Fibroblast of skin of right quadriceps (primary cell): ENCODE measurements around the gene XIST.
A peak's percentile ranks its signal among the peaks of the same experiment; 100 is the strongest.
"Not testable (repeated sequence)": the region's sequence is repeated elsewhere in the genome, so short reads cannot be mapped to it uniquely, and the experiment has no call there.

Experiments used
- DNase-seq: peaks from one replicate; pipeline ENCODE4 v3.0.0-alpha.2; 2013

The XIST gene

DNA sequence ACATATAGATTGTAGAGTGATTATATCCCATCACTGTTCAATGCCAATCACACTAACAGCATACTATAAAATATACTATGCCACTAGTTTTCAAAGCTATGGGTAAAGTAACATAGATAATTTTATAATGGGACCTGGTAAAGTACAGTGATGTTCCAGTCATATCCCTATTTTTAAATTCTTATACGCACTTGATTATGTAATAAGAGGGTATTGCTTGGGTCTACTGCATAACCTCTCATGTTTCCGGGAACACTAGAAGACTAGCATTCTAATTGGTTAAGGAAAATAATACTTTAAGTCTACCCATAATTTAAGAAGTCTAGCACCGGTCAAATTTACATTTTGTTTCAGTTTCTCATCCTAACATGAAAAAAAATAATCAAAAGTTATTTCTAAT is 14.4 kb downstream of the XIST start:
- no peak for DNase-seq

GRCh38 chrX:73836956-73837477 is 15.5 kb downstream of the XIST start:
- DNase-seq = no peak

GRCh38 chrX:73834219-73834618 is 18.3 kb downstream of the XIST start:
- DNase-seq = no peak

DNA sequence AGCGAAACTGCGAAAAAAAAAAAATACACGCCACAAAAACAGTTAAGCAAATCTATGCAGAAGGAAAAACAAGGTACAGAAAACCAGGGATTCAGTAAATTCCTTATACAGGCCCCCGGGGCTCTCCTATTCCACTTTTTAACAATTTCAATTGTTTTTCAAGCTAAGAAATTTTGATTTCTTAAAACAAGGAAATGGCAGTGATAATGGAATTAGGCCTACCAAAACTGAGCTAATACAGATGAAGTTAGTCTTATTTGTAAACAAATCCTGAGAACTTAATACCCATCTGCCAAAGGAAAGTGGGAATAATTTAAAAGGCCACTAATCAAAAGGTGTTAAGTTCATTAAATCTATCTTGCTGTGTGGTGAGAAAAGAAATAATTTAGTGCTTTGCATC is 20.2 kb downstream of the XIST start:
- no peak for DNase-seq

GRCh38 chrX:73831500-73831899 is 21.0 kb downstream of the XIST start:
- no peak for DNase-seq

DNA sequence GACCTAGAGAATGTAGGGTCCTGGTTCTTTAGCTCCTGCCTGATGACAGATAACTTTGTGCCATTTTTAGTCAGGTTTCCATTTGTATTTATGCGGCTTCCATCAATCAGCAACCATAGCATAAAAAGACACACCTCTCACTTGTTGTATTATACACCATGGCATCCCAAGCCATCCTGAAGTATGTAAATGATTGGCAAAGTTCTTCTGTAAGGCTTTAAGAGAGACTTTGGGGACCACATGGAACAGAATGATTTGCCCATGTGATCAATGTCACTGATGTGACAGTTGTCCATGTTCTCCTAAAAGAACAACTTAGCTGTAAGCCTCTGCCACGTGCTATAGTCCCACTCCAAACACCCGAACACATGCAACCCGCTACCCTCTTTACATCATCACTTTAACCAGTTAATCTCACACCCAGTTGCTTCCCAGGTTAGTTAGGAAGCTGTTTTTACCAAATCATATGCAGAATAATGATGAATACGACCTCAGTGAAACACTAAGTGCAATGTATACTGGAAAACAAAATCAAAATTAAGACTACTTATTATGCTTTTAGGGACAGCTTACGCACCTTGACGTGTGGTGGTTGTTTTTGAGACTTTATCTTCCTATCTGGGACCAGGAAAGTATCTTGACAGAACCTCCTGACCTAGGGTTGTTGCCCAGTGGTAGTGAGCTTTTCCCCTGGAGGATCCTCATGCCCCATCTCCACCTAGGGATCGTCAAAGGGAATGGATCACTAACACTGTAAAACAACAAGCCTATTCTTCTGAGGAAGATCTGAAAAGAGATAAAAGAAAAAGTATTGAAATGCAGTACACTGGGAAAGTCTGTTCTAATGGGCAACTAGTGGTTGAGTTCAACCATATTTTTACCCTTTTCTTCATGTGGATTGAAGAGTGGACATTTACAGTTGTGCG is 21.8 kb downstream of the XIST start:
- DNase-seq = no peak

DNA sequence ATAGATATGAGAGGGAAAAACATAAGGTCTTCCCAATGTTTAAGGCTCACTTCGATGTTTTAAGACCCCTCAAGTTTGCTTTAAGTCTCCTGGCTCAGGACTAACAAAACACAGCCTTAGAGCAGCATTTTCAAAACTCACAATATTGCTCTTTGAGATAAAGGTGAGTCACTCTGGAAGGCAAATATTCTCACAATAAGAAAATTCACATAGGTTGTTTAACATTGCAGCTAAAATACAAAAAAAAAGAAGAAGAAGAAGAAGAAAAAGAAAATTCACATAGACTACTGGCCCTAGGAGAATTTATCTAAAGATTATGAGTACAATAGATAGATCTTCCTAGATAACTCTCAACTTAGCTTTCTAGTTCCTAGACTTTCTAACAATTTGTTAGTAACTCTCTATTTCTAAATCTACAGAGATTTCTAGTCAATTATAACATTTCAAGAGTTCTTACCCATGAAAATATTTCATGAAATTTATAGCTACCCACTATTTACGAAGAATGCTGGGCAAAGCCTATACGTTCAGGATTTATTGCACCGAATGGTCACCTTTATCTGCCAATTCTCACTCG is 22.5 kb downstream of the XIST start:
- no peak for DNase-seq

DNA sequence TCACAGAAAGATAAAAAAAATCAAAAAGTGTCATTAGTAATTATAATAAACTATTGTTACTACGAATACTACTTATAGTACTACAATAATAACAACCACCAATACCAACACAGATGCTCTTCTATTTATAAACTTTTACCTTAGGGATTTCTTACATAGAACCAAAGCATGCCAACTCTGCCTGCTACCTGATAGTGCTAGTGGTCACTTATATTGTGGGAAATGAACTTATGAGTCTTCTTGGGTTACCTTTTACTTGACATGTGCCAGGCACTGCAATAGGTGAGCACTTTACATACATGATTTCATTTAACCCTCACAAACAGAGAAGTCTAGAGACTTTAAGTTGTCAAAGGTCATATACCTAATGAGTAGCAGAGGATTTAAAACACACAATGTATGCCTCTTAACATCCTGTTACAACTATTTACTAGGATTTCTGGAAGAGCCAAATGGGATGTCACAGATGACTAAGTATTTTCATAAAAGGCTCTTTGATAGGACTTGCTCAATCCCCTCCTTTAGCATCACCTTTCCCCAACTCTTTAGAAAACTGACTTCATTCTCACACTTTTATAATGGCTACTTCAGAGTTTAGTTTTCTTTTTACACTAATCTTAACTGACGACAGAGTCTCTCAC is 24.3 kb downstream of the XIST start:
- DNase-seq = no peak

DNA sequence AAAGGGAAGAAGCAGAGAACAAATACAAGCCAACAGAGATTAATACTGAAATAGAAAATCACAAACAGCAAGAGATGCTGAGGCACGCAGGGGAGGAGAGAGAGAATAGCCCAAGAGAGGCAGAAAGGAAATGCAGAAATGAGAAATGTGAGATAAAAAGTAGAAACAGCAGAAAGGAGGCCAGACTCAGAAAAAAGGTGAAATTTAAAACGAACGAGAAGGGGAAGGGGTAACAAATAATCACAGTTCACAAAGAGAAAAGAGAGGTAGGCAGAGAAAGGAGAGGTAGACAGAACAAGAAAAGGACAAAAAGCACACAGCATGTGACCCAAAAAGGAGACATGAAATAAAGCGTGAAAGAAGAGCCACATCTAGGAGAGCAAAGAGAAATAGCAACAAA is 25.1 kb downstream of the XIST start:
- no peak for DNase-seq

GRCh38 chrX:73826996-73827395 is 25.5 kb downstream of the XIST start:
- DNase-seq = no peak

GRCh38 chrX:73825569-73825968 is 26.9 kb downstream of the XIST start:
- no peak for DNase-seq

- DNase-seq = no peak
Measured at GRCh38 chrX:73823473-73824004, 29.0 kb downstream of the XIST start.

GRCh38 chrX:73822775-73823174 is 29.7 kb downstream of the XIST start:
- DNase-seq = no peak

DNA sequence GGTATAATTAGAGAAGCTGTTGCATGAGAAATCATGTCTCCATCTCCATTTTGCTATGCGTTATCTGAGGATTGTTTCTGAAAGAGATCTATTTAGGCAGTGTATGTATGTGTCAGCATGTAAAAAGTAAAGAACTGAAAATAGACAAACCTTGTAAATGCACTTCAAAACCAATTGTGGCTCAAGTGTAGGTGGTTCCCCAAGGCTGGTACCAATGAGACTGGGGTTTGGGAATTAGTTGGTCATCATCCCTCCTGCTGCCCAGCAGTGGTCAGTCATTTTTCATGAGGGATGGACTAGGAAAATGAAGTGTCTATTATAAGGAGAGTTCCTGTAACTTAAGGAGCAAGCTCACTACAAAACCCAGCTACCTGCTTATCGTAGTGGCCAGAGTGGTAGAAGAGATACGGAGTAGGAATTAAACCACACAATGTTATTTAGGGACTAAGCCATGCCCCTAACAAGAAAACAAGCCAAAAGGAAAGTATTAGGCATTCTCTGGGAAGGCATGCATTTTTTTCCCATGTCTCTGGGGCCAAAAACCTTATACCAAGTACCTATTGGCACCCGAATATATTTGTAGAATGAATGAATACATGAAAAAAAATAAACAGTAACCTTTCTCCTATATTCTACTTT is 30.5 kb downstream of the XIST start:
- DNase-seq = no peak

- DNase-seq = not testable (repeated sequence)
Measured at GRCh38 chrX:73819864-73820558, 32.5 kb downstream of the XIST start.

- DNase-seq = no peak
Measured at GRCh38 chrX:73818200-73819116, 34.1 kb downstream of the XIST start.

DNA sequence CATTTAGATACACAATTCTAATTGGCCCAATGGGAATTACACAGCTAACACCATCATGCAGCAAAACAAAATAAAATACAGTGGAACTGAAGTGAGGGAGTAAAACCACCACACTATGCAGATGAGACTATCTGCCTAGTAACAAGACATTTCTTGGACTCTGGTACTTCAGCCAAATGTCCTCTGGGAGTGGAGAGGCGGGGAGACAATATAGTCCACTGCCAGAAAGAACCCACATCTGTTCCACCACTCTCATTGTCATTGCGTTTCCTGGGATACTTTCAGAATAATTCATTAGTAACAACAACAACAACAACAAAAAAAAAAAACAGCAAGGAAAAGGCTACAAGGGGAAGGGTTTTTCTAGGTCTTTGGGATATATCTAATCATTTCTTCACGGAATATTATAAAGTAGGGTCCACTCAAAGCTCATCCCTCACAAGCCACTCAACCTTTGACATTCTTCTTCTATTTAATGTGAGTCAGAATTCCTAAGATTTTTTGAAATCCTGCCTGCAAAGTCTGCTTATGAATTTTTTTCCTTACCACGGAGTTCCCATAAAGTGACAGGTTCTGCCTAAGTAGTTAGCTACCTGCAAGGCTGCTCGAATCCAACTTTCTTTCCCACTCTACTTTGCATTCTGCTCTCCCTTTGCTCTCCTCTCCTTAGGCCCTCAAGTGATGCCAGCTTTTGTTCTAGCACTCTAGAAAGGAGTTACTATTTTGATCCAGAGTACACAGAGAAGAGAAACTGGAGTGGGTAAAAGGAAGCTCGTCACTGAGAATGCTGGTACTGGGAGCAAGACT is 34.9 kb downstream of the XIST start:
- no peak for DNase-seq

DNA sequence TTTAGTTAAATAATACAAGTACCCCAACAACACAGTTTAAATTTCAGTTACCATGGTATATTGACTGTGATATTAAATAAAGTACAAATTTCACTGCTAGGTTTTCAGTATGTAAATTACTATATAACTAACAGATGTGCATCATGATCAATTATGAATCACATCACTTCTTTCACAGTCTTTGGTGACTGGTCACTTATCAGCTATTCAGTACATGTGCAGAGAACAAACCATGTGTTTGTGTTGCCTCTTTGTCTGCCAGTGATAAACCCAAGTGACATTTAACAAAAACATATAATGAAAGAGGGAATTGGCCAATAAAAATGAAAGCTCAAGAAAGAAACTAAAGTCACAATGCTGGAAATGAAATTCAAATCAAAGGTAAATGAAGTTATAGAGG is 40.3 kb downstream of the XIST start:
- DNase-seq = peak; percentile 16

DNA sequence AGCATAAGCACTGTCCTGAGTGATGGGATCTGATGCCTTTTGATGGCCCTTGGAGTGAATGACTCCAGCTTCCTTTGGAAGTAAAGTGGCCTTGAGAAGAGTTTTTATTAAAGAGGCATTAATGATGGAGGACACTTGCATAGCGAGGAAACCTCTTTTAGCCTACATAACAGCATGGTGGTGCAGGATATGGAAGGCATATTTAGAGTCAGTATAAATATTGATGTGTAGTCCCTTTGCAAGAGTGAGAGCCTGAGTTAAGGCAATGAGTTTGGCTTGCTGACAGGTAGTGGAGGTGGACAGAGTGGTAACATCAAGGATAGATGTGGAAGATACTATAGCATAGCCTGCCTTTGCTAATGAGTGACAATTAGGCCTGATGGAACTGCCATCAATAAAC is 48.4 kb downstream of the XIST start:
- DNase-seq = not testable (repeated sequence)

DNA sequence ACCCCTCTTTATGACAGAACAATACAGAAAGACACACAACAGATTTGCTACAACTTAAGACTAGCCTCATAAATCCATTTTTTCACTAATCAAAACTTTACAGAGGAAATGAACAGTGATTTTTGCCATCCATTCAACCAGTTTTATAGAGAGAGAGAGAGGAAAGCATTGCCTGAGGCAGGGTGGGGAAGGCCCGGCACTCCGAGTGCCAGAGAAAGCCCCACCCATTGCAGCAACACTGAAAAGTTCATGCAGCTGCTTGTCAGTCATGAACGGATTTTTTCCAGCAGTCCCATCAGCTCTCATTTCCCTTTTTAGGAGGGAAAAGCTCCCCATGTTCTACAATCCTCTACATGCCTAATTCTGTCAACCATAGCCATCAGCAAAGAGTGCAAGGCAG is 52.6 kb downstream of the XIST start:
- DNase-seq = no peak
